ENCODE data around the gene BICRAL. TPM values are rescaled to one million over a fixed set of nuclear protein-coding genes. Genes with fewer than 3 reads are reported as not detected.

The BICRAL gene
- total and polyA plus RNA-seq, 2 of the 4 experiments (the other 2 are of a cell fraction): 4.0 to 6.1 TPM

GRCh38 chr6:42819803-42820511 is 38.1 kb downstream of the BICRAL start:
- no peak overlapping the region for H3K9ac ChIP-seq (ENCODE audit: low read depth, low read length)
- ATAC-seq (ENCODE audit: low read depth): no peak
- H3K4me2 ChIP-seq (ENCODE audit: low read depth, low read length): no peak overlapping the region
- H2AK5ac ChIP-seq (ENCODE audit: low read depth, low read length): no peak overlapping the region
- ChIA-PET CTCF (interaction anchor here (0.6 to 1.0 kb wide), 2 partner anchors 11 to 181 kb away, joined by 3 to 11 read pairs; no protein-coding TSS in a partner anchor), POLR2A (ENCODE audit: unreplicated experiment) (interaction anchor here (0.6 kb wide), 1 partner anchor 68 kb away, joined by 3 read pairs; no protein-coding TSS in a partner anchor)
- dilution Hi-C loops (cut with HindIII; ENCODE audit: low sequenced_read_pairs, unreplicated experiment) (no loop called here), intact Hi-C loops (cut with micrococcal nuclease) (loop anchor here (5.0 kb wide), 1 partner anchor 32 kb away; no protein-coding TSS in a partner anchor), in situ Hi-C loops (cut with MboI; ENCODE audit: low sequenced_read_pairs) (no loop called here)
- TF ChIP-seq RCOR1 (IDR thresholded peaks at IDR 0.05; ENCODE audit: insufficient replicate concordance, low read length) (no peak), CEBPB (IDR thresholded peaks at IDR 0.05; ENCODE audit: low read depth, low read length) (peak; percentile 48; the same call in 1 of the 2 replicates), MAZ (IDR thresholded peaks at IDR 0.05; ENCODE audit: borderline replicate concordance, low read depth, low read length) (no peak)
- TF ChIP-seq, protein P1, sequence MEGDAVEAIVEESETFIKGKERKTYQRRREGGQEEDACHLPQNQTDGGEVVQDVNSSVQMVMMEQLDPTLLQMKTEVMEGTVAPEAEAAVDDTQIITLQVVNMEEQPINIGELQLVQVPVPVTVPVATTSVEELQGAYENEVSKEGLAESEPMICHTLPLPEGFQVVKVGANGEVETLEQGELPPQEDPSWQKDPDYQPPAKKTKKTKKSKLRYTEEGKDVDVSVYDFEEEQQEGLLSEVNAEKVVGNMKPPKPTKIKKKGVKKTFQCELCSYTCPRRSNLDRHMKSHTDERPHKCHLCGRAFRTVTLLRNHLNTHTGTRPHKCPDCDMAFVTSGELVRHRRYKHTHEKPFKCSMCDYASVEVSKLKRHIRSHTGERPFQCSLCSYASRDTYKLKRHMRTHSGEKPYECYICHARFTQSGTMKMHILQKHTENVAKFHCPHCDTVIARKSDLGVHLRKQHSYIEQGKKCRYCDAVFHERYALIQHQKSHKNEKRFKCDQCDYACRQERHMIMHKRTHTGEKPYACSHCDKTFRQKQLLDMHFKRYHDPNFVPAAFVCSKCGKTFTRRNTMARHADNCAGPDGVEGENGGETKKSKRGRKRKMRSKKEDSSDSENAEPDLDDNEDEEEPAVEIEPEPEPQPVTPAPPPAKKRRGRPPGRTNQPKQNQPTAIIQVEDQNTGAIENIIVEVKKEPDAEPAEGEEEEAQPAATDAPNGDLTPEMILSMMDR (conservative IDR thresholded peaks at IDR 0.05; ENCODE audit: low read depth, low read length): peak; percentile 20; the same call in 1 of the 2 replicates
- BruUV-seq (replicated peaks): no TSS peak
- no peaks in the 10 kb centered on the region for H3K27me3 ChIP-seq (ENCODE audit: control insufficient read depth, insufficient read depth, low read length)
- H3K18ac ChIP-seq (ENCODE audit: low read depth, low read length): no peak overlapping the region
- no peak overlapping the region; the same call in 1 of the 2 replicates for H3K56ac ChIP-seq (ENCODE audit: extremely low read depth, insufficient read depth, low read length)
- no peak overlapping the region for H4K5ac ChIP-seq (ENCODE audit: low read depth, low read length)
- no peak overlapping the region for H2BK15ac ChIP-seq (ENCODE audit: low read depth, low read length)
- no peak overlapping the region for H3K14ac ChIP-seq (replicated peaks; ENCODE audit: low read depth, low read length)
- H3K27ac ChIP-seq (ENCODE audit: insufficient read depth, low read length): no peak overlapping the region
- no peak overlapping the region for H2AK9ac ChIP-seq (replicated peaks; ENCODE audit: low read depth, low read length, poor library complexity)
- H2AFZ ChIP-seq (replicated peaks; ENCODE audit: low read length, poor library complexity): no peak overlapping the region
- no peak for DNase-seq
- no peak overlapping the region for H3K4me3 ChIP-seq (ENCODE audit: insufficient read depth, low read depth, low read length)
- H2BK20ac ChIP-seq (ENCODE audit: low read depth, low read length): no peak overlapping the region
- WGBS, 2 experiments (ENCODE audit: extremely low coverage in 2 of 2, insufficient read length in 1 of 2): no CpG with 5 or more reads among the region's 3 CpGs
- no peak overlapping the region for H3K23ac ChIP-seq (ENCODE audit: low read depth, low read length)
- H4K20me1 ChIP-seq (ENCODE audit: insufficient read depth, low read length): no peaks in the 10 kb centered on the region
- no peak overlapping the region for H4K91ac ChIP-seq (ENCODE audit: insufficient read depth, low read depth, low read length)
- 0 out of 2 replicates have a peak overlapping the region, but pooled peaks have one; percentile 3 for H3K4ac ChIP-seq (ENCODE audit: low read depth, low read length)
- no peak overlapping the region for H2BK5ac ChIP-seq (ENCODE audit: low read depth, low read length, poor library complexity, severe bottlenecking)
- H3K36me3 ChIP-seq (ENCODE audit: control insufficient read depth, insufficient read depth, low read length): no peaks in the 10 kb centered on the region; the same call in 1 of the 2 replicates
- no peaks in the 10 kb centered on the region for H3K9me3 ChIP-seq (ENCODE audit: control insufficient read depth, insufficient read depth, low read length)
- H2BK120ac ChIP-seq (ENCODE audit: low read depth, low read length): no peak overlapping the region
- H3K9me1 ChIP-seq (ENCODE audit: insufficient read depth, low read length): peaks cover 6% of the 10 kb centered on the region; the same call in 1 of the 2 replicates
- H4K8ac ChIP-seq (ENCODE audit: low read depth in 2 of 2, low read length in 2 of 2): no peak overlapping the region
- peaks cover 0 to 14% of the 10 kb centered on the region in 2 experiments; a peak in 2 of 4 replicates for H3K79me1 ChIP-seq (ENCODE audit: low read depth in 1 of 2, low read length in 2 of 2)
- no peaks in the 10 kb centered on the region; the same call in 1 of the 2 replicates for H3K4me1 ChIP-seq (ENCODE audit: control insufficient read depth, insufficient read depth, low read length)
